SK-MEL-5 (cell line): ENCODE data around the gene ADD1. TPM values are rescaled to one million over a fixed set of nuclear protein-coding genes. Genes with fewer than 3 reads are reported as not detected.
"Not testable (repeated sequence)": the region's sequence is repeated elsewhere in the genome, so short reads cannot be mapped to it uniquely, and the experiment has no call there.

Experiments
- DNase-seq: peaks from one replicate; pipeline ENCODE4 v3.0.0-alpha.2; 2016; ENCODE audit warnings: low read depth, low spot score
- in situ Hi-C: cut with HindIII; loops from 2 replicates; pipeline ENCODE4 v1.10.0; 2016; ENCODE audit warnings: low sequenced_read_pairs, high pct_unique_total_duplicates, low pct_unique_long_range_greater_than_20kb
- total RNA-seq: library from RNA; depleted of rRNA; stranded (reverse); fragments of >200 nt; shearing (Covaris generic); gene quantifications from 2 replicates; pipeline ENCODE4 v1.2.3, GENCODE V29; 2014

ADD1 gene
- total RNA-seq, 1 experiment from 2014 or later, result 148 TPM

DNA sequence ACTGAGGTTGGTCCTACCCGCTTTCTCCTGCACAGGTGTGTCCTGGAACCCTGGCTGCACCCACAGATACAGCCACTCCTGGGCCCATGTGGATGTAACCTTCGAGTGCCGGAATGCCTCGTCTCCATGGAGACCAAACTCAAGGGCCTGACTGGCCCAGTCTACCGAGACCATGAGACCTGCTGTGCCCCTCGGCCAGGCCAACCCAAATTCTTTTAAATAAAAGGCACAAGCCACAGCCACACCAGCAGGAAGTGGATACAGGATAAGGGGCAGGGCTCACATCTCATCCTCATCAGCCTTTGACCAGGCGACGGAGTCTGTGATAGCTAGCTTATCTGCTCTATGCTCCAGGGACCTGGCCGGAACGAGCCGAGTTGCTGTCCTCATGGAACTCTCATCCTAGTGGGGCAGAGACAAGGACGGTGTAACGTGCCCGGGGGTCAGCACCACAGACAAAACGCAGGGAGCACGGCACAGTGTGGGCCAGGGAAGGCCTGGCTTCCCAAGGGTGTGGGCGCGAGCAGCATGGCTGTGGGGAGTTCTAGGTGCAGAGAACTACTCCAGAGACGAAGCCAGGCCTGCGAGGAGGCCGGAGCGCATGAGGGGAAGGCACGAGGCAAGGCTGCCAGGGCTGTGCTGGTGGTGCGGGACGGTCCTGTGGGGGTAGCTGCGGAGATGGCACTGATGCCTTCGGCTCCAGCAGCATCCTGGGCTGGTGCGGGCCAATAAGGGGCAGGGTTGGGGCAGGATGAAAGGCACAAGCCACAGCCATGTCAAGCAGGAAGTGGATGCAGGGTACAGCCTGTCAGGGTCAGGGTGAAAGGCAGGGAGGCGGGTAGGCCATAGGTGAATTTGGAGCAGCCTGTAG lies 96.9 kb downstream of the ADD1 start:
- DNase-seq, result no peak
- in situ Hi-C loops, result no loop called here

DNA sequence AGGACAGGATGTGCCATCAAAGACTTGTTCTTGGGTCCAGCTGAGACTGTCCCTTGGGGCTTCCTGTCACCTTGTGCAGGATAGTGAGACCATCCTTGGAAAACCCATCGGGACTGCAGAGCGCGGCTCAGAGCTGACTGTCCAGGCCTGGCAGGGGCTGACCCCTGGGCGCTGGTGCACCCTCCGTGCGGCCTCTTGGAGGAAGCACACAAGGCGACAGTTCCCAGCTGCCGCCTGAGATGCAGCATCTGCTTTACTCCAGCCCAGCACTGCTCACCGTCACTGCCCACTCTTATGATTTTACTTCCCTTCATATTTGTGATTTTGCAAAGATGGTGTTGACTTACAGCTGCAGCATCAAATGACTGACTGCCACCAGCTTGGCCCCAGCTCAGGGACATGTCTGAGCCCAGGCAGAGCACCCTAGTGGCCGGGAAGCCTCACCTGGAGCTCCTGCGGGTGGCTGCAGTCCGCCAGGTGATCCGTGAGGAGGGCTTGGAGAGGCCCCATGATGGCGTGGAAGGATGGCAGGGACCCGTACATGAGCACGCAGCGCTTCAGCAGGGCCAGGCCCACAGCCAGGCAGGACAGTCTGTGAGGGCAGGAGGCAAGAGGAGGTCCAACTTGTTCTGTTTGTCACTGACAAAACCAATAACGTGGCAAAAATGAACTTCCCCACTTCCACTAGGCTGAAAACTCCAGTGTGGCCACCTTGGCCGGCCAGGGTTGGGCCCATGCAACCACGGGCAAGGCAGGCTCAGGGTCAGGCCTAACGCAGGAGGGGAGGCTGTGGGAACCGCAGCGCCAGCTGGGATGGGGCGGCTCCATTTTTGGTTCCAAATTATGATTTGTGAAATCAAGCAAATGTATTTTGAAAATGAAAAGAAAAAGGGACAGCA lies 97.7 kb downstream of the ADD1 start:
- in situ Hi-C loops, result no loop called here
- no peak for DNase-seq

DNA sequence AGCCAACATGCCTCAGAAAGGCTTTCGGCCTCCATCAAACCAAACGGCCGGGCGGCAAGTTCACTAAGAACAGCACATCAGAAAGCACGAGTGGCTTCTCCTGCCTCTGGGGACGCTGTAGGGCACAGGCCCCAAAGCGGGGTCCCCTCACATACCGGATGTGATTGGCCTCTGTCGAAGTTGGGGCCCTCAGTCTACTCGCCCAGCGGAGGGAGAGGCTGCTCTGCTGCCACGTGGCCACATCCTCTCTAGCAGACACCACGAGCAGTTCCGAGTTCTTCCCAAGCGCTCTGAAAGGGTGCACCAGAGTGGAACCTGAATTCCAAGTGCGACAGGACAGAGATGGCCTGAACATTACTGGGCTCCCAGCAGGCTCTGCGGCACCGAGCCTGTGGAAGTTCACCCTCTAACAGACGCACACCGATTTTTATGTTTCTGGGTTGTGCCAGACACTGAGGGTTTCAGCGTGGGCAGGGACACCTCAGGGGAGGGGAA lies 98.4 kb downstream of the ADD1 start:
- in situ Hi-C loops, result no loop called here
- no peak for DNase-seq

DNA sequence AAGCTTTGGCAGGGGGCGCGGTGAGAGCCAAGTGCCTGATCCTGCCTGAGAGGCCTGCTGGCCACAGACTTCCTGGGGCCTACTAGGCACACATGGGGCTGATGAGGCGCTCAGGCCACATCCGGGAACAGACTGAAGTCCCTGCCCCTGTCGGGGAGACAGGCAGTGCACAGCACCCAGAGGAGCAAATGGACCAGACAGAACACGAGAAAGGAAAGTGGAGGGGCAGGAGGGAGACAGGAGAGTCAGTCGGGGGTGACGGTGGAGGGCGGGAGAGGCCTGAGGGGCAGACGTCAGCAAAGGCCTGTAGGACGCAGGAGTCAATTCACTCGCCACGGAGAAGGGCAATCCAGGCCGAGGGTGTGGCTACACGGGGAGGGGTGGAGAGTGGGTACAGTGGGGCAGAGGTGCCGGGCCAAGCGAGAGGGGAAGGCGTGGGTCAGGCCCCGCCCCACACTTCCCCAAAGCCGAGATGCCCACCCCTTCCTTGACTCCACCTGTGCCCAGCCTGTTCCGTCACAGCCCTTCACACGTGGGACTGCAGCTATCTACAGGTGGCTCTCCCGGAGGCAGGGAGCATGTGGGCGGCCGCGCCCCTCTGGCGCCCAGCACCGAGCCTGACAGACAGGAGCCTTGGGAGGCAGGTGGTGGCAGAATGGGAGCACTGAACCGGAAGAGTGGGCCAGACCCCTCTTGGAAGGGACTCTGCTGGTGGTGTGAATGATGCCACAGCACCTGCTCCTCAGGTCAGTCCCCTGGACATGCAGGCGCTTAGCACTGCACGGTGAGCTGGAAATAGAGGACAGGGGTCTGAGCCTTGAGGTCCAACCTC lies 99.1 kb downstream of the ADD1 start:
- in situ Hi-C loops, result no loop called here
- DNase-seq, result no peak

DNA sequence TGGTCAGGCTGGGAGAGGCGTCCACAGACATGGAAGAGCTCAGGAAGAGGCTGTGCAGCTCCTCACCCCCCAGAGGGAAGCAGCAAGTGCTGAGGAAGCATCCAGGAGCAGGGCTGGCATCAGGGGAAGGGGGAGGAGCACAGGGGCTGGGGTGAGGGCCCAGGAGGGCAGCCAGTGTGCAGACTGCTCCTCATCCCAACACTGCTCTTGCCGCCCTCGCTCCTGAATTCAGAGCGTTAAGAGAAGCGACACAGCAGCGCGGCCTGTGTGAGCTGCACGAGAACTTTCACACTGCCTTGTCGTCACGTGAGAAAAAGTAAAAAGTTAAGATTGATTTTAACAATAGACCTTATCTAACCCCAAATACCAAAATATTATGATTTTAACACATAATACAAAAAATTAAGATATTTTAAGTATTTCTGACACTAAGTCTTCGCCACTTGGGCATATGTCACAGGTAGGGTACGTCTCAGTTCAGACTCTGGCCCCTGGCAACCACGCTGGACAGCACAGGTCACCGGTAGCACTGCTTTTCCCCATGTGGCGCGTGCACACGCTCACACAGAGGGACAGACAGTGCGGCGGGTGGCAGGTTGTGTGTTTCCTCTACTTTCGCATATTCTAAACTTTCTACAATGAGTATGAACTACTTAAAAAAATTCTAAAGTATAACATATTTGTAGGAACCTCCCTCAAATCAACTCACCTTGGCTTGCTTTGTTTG lies 99.9 kb downstream of the ADD1 start:
- in situ Hi-C loops, result no loop called here
- DNase-seq, result no peak

DNA sequence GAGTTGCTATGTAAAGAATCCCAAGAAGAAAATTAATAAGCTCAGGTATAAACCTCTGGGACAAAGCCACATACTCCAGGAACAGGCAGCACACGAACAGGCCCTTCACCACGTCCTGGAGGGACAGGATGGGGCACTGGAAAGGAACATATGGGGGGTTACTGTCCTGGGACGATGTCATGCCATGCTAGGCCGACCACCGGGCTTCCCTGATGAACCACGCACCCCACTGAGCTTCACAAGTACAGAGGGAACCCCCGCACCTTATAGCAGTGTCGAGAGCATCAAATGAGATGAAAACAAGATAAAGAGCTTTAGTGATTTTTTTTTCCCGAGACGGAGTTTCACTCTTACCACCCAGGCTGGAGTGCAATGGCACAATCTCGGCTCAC lies 100.4 kb downstream of the ADD1 start:
- no peak for DNase-seq
- in situ Hi-C loops, result no loop called here

DNA sequence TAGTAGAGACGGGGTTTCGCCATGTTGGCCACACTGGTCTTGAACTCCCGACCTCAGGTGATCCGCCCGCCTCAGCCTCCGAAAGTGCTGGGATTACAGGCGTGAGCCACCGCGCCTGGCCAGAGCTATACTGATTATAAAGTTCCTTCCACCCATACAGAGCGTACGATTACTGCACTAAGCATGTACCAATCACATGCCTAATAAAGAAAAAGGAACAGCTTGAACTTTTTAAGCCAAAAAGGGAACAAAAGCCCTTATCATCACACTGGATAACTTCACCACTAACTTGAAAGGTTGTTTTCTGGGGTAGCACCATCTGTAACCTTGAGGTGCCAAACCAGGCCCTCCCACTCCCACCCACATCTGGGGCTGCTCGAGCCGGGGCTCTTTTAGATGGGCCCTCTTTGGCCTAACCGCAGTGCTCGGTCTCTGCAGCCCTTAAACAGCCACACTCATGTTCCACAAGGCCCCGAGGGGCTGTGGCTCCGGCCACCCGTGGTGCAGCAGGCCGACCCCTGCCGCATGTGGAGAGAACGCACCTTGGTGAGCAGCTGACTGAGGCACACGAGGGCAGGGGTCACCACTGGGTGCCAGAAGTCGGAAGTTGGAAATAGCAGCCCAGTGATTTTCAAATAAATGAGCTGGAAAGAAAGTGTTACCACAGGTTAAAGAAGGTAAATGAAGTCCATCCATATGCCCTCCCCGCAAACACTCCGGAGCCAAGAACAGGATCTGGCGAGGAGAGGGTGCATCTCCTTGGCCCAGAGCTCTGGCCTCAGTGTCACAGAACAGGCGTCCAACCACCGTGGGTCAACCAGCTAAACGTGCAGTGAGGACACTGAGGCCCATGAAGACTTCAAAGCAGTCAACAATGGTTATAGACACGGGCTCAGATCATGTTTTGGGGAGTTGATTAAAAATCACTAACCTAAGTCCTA lies 101.2 kb downstream of the ADD1 start:
- in situ Hi-C loops, result no loop called here
- no peak for DNase-seq

DNA sequence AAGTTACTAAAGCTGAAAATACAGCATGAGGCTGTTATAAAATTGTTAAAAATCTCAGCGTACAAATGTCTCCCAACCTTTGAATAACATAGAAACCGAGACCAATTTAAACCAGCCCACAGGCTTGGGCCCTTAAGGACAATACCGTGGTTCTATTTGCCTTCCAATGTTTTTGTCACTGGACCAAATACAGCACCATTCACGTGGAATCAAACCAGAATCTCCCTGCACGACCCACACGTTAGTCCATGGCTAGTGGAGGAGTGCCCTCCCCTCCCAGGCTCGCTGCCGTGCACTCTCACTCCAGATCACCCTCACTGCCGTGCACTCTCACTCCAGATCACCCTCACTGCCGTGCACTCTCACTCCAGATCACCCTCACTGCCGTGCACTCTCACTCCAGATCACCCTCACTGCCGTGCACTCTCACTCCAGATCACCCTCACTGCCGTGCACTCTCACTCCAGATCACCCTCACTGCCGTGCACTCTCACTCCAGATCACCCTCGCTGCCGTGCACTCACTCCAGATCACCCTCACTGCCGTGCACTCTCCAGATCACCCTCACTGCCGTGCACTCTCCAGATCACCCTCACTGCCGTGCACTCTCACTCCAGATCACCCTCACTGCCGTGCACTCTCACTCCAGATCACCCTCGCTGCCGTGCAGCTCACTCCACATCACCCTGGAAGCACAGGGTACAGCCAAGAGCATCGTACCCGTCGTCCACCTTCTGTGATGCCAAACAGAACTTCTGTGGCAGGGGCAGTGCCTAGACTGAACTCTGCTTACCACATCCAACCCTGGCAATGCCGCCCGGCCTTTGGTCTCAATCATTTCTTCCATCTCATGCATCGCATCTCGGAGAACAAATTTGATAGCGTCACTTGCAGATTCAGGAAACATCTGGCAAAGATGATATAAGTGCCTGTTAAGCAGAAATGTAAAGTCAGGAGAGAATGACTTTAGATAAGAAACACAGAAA lies 102.3 kb downstream of the ADD1 start:
- in situ Hi-C loops, DNase-seq: not testable (repeated sequence)

DNA sequence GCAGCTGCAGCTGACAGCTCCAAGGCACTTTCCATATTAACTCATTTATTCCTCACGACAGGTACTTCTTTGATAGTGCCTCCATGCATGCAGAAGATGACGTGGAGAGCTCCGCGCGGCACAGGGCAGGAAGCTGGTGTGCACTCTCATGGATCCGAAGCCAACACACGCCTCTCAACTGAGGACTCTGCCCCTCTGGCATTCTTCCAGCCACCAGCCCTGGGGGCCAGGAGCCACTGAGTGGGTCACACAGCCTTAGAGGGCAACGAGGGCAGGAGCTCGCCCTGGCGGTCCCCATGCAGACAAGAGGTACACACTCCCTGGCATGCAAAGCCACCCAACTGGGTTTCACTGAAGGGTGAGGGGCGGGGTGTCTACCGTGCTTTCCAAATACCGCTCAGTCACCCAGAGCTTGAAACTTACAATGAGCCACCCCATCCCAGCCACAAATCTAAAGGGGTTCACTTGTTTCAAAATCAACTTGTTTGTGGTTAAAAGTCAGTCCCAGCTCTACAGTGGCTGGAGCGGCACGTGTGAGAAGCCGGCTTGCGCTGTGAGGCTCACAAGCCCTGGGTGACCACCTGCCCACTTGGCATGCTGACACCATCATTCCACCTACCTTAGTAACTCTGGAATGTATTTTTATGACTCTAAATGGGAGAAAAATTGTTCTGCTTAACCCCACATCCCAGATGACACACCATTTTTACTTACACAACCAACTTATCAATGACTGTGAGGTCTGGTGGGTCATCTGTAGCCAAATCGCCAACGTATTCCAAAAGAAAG lies 103.4 kb downstream of the ADD1 start:
- in situ Hi-C loops, result no loop called here
- DNase-seq, result no peak

DNA sequence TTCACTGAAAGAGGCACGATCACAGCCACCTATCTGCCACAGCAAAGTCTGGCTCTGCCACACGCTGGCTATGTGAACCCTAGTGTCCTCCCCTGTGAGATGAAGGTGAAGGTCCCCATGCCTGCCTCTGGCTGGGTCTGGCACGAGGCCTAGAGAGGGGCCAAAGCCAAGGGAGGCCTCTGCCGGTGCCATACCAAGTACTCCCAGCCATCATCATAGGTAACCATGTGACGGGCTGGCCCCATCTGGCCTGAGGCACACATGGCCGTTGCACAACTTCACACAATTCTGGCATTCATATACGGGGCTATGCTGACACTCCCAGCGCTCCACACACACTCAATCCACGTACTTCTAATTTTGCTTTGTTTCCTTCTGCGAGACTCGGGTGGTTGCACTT lies 104.3 kb downstream of the ADD1 start:
- DNase-seq, result peak; percentile 86
- in situ Hi-C loops, result no loop called here

DNA sequence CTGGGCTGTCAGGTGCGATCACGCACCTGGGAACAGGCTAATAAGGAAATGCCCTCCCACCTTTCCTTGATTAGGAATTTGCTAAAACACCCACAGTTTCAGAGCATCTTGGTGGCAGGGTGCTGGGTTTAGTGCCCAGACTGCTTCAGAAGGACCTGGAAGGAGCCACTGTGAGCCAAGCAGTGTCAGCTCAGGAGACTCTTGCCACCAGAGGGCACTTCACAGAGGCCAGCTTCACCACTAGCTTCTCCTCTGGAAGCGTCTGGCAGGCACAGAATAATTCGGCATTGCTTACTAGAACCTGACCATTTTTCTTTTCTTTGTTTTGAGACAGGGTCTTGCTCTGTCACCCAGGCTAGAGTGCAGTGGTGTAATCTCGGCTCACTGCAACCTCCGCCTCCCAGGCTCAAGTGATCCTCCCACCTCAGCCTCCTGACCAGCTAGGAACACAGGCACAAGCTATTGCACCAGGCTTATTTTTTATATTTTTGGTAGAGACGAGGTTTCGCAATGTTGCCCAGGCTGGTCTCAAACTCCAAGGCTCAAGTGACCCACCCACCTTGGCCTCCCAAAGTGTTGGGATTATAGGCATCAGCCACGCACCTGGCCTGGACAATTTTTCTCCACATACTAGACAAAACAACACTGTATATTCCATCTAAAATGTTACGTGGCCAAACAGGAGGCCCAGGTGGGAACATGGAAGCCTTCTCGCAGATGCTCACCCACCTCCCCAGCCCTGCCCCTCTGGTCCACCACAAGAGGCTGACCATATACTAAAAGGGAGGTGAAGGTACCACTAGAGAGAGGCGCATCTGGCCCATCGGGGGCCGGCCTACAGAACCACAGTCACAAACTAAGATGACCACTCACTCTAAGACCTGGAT lies 105.5 kb downstream of the ADD1 start:
- peak; percentile 67 for DNase-seq
- in situ Hi-C loops, result no loop called here

DNA sequence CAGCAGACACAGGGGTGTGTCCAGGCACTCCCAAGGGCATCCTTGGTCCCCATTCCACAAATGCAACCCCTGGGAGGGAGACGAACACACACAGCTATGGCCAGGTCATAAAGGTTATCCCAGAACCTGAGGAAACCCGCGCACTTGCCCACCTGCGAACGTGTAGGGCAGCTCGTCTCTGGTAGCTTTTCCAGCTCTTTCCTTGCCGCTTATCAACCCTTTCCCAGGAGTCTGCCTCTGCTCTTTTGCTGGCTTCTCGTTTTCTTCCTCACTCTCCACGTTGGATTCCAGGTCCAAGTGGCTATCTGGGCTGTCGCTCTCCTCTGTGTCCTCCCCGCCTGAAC lies 106.1 kb downstream of the ADD1 start:
- in situ Hi-C loops, result no loop called here
- no peak for DNase-seq

DNA sequence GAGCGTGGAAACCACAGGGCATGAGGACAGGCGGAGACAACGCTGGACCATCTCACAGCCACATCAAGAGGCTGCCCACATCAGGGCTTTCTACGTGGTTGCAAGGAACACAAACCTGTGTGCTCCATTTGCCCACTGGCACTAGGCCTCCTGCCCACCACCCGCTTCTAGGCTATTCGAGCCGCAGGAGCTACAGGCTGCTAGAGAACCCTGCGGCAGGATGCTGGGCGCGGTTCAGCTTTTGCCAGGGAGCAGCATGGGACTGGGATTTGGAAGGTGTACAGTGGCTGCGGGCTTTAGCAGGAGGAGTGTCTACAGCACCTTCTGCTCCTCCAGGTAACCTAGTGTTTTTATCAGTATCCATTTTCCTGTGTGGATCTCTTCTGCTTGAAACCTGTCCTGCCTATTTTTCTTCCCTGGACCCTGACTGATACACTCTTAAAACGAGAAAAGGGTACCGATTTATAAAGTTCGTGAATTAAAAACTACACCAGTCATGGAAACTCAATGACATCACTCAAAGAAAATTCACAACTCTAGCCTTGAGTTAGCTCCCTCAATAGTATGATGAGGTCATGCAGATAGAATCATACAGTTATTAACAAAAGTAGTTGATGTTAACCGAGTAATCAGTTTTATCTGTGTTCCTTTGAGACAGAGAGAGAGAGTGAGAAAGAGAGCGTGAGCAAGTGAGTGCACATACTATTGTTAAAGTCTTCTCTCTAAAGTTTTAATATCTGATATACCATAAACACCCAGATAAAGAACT lies 106.8 kb downstream of the ADD1 start:
- in situ Hi-C loops, result no loop called here
- DNase-seq, result no peak
